OCI-LY1 (cell line): Measurements from ENCODE around the gene SLC26A11.

ENCODE experiments used
- EZH2 ChIP-seq: fragments of 200-600 bp; sonication (generic), shearing (Covaris generic); IDR thresholded peaks from 2 replicates; pipeline ENCODE4 v1.8.0; 2017; ENCODE audit warnings: borderline replicate concordance, mixed run types, mild to moderate bottlenecking, antibody characterized with exemption, low read length, moderate library complexity, mixed read lengths
- TF ChIP-seq, protein P1 (sequence below): fragments of 200-600 bp; sonication (generic), shearing (Covaris generic); IDR thresholded peaks from 2 replicates; pipeline ENCODE4 v1.5.1; 2017; ENCODE audit warnings: mild to moderate bottlenecking, antibody characterized with exemption, low read length, moderate library complexity, mixed read lengths

DNA sequence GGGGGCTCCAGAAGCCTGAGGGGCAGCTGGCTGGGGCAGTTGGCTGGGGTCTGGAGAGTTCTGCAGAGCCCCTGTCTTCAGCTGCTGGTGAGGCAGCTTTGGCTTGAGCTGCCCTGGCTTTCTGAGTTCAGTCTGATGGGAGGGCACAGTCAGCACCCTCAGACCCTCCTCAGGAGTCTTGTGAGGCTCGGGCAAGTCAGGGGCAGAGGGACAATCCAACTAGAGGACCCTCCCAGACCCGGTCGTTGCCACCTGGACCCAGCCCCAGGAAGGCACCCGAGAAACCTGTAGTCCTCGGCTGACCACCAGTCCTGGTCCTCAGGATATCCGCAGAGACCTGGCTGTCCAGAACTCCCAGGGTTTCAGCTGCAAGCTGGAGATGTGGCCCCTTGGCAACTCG is 48.5 kb upstream of the SLC26A11 start:
- TF ChIP-seq, protein P1, sequence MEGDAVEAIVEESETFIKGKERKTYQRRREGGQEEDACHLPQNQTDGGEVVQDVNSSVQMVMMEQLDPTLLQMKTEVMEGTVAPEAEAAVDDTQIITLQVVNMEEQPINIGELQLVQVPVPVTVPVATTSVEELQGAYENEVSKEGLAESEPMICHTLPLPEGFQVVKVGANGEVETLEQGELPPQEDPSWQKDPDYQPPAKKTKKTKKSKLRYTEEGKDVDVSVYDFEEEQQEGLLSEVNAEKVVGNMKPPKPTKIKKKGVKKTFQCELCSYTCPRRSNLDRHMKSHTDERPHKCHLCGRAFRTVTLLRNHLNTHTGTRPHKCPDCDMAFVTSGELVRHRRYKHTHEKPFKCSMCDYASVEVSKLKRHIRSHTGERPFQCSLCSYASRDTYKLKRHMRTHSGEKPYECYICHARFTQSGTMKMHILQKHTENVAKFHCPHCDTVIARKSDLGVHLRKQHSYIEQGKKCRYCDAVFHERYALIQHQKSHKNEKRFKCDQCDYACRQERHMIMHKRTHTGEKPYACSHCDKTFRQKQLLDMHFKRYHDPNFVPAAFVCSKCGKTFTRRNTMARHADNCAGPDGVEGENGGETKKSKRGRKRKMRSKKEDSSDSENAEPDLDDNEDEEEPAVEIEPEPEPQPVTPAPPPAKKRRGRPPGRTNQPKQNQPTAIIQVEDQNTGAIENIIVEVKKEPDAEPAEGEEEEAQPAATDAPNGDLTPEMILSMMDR, result no peak
- no peak for TF ChIP-seq EZH2
